GM03348 (cell line): ENCODE data around the gene WASHC3.
A peak's percentile ranks its signal among the peaks of the same experiment; 100 is the strongest.
"Not testable (repeated sequence)": the region's sequence is repeated elsewhere in the genome, so short reads cannot be mapped to it uniquely, and the experiment has no call there.

ENCODE experiments used
- DNase-seq: peaks from one replicate; pipeline ENCODE4 v3.0.0; 2012; ENCODE audit warnings: low spot score

Gene WASHC3, protein sequence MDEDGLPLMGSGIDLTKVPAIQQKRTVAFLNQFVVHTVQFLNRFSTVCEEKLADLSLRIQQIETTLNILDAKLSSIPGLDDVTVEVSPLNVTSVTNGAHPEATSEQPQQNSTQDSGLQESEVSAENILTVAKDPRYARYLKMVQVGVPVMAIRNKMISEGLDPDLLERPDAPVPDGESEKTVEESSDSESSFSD

DNA sequence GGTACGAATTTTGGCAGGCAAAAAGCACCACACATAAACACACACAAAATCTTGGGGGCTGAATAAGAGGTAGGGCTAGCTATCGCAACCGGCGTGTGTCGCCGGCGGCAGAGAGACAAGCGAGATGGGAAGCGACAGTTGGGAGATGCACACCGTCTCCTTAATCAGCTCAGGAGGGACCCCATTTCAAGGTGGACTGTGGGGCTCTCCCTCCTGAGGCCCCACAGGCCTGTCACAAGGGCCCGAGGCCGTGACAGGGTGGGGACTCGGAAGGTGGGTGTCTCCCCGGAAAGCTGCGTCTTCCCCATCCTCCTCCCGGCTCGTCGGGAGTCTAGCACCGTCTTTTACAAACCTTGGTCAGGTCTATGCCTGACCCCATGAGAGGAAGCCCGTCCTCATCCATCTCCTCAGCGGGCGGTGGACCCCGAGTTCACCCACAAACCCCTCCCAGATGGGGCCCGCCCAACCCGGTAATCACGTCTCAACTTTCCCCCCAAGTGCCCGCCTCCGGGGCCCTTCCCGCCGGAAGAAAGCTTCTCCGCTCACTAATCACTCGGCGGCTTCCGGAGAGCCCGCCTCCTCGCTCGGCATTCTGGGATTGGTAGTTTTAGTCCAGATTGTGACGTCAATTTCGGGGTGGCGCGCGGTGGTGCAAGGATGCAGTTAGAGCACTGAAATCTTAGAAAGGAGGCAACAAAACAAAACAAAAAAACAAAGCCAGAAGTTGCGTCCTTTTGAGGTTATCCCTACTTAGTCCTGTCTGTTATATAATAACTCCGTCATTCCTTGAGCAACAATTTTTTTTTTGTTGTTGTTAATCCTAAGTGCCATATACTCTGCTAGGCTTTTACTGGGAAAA is at the start of gene WASHC3:
WASHC3 (minus strand) TSS at position 432 of the 859 bp plus-strand sequence; CDS start at position 403, 29 bp downstream.
- DNase-seq, result peak; percentile 95

DNA sequence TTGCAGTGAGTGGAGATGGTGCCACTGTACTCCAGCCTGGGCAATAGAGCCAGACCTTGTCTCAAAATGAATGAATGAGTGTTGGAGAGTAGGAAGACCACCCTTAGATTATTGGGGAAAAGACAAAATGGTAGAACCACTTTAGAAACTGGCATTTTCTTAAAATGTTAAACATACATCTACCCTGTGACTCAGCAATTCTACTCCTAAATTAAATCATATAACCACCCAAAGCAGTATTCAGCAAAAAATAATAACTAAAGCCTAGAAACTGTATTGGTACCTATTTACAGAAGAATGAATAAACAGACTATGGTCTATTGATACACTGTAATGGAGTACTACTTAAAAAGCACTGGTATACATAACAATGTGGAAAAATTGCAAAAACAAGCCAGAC is 49.0 kb upstream of the WASHC3 start:
- no peak for DNase-seq

DNA sequence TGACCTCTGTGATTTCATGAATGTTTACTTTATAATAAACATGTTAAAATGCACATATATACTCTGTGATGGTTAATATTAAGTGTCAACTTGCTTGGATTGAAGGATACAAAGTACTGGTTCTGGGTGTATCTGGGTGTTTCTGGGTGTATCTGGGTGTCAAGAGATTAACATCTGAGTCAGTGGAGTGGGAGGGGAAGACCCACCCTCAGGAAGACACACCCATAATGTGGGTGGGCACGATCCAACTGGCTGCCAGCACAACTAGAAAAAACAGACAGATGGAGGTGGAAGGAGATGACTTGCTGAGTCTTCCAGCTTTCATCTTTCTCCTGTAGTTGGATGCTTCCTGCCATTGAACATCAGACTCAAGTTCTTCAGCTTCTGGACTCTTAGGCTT is 46.2 kb upstream of the WASHC3 start:
- DNase-seq, result no peak

DNA sequence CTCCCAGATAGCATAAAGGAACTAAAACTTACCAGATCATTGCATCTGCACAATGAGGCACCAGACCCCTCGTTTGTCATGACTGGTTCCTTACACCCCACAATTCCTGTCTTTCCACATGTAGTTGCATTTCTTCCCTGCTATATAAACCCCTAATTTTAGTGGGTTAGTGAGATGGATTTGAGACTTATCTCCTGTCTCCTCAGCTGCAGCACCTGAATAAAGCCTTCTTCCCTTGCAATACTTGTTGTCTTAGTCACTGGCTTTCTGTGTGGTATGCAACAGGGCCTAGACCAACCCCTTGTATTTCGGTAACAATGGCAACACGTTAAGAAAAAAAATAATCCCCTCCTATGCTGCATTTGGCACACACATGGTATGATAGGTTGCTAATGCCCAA is 45.1 kb upstream of the WASHC3 start:
- DNase-seq, result no peak

DNA sequence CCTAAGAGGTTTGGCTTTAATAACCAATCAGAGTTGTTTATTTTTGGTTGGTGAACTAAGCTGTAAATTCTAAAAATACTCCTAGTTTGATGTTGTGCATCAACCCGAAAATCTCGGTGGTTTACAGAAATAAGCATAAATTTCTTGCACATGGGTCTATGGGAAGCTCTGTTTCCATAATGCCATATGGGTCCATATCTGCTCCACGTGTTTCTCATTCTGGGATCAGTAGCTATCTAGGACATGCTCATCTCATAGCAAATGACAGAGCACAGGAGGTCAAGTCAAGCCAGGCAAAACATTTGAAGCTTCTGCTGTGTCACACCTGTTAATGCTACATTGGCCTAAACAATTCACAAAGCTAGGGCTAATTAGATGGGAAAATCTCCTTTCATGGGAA is 35.1 kb upstream of the WASHC3 start:
- DNase-seq, result no peak

DNA sequence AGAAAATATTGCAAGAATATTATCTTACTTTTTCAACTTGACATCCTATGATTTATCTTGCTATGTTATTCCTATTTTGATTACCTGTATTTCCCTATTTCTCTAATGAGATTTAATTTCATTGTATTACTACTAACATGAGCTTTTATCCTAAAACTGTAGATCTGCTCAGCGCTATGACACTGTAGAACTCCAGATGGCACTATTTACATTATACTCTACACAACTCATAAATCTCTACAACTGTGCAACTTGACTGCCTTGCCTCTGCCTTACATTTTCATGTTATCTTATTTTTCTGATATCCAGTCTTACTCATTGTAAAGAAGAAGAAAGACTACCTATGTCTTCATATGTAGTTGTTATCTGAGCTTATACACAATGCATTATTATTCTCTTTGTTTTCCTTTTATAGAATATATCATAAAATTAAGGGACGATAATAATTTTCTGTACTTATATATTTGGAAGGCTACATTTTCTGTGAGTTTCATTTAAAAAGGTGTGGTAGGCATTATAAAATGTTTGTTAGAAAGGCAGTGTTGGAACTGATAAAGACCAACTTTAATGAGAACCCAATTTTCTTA is 34.0 kb upstream of the WASHC3 start:
- DNase-seq, result peak; percentile 26

DNA sequence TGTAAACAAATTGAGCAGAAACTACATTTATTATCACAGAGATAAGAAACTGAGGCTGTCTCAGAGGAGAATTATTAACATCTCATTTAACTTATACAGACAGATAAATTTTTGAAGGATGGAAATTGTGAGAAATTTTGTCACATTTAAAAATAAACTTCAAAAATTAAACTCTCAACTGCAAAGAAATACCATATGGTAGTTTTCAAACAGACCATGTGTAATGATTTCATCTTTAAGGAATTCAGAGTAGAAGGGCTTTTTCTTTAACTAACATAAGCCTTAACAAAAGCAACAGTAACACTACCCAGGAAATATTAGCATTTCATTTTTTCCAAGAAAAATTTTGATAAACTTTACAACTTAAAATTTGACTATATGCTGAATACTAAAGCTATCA is 31.5 kb upstream of the WASHC3 start:
- DNase-seq, result peak; percentile 40

DNA sequence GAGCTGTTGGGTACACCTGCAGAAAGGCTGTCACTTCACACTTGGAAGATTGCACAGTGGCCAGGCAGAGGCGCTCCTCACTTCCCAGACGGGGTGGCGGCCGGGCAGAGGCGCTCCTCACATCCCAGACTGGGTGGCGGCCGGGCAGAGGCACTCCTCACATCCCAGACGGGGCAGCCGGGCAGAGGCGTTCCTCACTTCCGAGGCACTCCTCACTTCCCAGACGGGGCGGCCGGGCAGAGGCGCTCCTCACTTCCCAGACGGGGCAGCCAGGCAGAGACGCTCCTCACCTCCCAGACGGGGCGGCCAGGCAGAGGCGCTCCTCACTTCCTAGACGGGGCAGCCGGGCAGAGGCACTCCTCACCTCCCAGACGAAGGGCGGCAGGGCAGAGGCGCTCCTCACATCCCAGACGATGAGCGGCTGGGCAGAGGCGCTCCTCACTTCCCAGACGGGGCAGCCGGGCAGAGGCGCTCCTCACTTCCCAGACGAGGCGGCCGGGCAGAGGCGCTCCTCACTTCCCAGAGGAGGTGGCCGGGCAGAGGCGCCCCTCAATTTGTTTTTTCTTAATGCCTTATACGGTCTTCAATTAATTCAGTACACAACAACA is 27.5 kb upstream of the WASHC3 start:
- DNase-seq, result not testable (repeated sequence)

DNA sequence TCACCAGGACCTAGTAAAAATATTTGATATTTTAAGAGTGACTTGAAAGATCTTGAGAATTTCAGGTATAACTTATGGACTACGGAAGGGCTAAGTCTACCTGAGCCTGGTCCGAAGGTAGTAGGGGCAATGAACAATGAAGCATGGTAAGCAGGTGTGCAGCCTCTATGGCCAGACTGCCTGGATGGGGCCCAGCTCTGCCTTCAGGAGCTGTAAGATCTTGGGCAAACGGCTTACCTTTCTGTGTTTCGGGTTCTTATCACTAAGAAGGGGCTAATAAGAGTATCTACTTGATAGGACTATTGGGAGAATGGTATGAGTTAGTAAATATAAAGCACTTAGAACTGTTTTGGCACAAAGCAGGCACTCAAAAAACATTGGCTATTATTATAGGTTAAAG is 19.1 kb upstream of the WASHC3 start:
- no peak for DNase-seq

DNA sequence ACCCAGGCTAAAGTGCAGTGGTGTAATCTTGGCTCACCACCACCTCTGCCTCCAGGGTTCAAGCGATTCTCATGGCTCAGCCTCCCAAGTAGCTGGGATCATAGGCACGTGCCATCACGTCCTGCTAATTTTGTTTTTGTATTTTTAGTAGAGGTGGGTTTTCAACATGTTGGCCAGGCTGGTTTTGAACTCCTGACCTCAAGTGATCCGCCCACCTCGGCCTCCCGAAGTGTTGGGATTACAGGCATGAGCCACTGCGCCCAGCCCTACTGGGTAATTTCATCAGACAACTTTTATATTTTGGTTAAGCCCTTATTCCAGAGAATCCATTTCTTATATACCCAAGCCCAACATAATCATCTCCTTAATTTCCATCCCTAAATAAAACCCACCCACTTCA is 10.3 kb upstream of the WASHC3 start:
- DNase-seq, result not testable (repeated sequence)

DNA sequence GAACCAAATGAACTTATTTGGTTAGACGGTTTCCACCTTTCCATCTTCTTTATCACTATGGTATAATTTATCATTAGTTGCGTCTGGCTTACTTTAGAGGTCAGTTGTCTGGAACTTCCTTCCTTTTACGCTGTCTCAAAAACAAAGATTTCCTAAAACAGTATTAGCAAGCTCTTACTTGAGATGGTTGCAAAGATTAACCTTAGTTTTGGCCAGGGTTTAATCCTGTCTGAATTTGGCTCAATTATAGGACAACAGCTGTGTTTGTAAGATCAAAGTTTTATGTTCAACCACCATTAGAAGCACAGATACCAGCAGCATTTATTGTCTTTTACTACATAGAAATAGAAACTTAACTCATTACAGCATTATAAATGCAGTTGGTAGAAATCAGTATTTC is 7.9 kb upstream of the WASHC3 start:
- DNase-seq, result no peak

DNA sequence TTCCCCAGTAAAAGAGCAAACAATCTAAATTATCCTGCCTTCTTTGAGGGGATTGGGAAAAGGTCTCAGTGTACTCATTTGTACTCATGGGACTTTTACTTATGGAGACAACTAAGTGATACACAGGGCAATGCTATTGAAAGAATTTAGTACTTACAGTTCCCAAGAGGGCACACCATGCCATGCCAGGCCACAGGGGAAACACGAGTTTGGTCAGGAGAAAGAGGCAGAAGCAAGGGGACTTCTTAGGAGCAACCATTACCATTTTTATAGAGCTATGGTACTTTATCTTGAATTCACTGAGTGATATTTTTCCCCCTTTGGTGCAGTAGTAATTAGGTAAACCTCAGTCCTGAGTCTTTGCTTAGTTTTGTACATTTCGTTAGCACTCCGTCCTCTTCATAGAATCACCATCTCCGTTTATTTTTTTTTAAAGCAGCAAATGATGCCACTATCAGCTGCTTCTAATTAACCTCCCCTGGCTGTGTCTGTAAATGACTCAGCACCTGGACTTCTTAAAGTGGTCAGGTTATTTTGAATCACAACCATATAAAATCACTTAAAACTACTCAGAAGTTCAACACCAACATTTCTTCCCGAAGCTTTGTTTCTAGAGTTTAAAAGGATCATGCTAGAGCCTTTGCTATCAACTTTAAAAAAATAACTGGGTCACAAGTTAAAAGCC is 5.9 kb upstream of the WASHC3 start:
- peak; percentile 32 for DNase-seq

DNA sequence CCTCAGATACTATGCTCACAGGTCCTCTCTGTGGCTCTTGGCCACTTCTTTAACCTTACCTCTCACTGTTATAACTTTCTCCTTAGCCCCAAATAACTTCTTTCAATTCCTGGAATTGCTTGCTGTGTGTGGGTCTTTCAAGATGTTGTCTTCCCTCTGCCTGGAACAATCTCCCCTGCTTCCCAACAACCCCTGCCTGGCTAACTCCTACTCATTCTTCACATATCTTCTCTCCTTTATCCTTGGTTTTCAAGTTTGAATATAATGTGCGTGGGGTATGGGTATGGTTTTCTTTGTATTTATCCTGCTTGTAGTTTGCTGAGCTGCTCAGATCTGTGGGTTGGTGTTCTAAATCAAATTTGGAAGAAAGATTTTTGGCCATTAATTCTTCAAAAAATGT is 2.7 kb upstream of the WASHC3 start:
- no peak for DNase-seq

DNA sequence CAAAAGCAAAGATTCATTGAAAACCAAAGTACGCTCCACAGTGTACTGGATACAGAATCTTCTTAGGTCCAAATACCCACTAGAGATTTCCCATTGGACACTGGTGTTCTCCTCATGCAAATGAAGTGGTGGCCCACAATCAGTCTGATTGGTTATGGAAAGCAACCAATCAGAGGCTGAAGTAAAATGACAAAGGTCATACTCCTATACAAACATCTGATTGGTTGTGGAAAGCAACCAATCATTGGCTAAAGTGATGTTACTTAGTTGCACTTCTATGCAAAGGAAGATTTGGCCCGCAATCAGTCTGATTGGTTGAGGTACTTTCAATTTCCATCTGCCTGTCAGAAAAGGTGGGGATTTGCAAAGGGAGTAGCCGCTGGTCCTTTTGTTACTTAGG is 1.3 kb upstream of the WASHC3 start:
- no peak for DNase-seq

DNA sequence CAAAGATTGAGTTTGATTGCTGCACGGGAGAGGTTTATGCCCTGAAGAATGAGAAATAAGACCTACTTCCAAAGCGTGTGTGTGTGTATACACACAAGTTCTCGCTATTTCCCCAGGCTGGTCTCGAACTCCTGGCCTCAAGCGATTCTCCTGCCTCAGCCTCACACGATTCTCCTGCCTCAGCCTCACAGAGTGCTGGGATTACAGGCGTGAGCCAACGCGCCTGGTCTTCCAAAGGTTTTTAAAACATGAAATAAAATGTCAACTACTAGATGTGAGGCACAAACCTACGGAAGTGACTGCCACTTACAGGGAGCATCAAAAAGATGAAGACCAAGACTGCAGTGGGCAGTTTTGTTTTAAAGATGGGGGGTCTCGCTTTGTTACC is 622 bp upstream of the WASHC3 start:
- DNase-seq, result no peak

DNA sequence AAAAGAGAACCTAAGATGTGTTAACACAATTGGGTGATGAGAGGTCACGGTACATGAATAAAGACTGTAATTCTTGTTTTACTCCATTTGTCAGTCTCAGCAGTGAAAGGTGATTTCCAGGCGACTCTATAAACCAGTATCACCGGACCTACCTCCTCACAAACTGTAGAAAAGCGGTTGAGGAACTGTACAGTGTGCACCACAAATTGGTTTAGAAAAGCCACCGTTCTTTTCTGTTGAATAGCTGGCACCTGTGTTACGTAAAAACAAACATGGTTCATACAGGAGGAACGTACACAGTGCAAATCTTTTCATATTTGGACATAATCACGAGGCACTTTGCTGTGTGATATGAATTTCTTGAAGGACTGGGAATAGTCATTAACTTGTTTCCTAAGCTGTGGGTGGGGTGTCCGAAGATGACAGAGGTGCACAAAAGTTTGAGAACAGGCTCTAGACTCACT is 663 bp downstream of the WASHC3 start:
- DNase-seq, result peak; percentile 19

DNA sequence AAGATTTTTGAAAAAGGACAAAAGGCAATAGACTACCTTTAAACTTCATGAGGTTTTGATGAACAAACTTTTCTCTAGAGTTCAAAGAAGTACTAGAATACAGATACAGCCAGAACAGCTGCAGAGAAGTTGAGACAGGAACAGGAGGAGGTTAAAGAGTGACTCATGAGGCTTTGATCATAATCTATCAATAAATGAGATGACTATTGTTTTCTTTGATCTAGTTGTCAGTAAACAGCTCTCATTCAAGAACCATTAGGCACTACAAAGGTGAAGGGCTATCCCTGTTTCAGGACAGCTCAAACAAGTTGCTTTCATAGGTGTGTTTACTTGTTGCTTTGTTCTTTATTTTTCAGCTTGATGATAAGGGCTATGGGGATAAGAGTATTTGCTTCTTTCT is 2.4 kb downstream of the WASHC3 start:
- no peak for DNase-seq

DNA sequence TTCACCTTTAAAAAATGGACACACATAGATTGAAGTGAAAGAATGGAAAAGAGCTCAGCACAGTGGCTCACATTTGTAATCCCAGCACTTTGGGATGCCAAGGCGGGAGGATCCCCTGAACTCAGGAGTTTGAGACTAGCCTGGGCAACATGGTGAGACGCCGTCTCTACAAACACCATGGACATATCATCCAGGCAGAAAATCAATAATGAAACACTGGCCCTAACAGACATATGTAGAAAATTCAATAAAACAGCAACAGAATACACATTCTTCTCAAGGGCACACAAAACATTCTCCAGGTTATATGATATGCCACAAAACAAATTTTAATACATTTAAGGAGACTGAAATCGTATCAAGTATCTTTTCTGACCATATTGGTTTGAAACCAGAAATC is 7.4 kb downstream of the WASHC3 start:
- no peak for DNase-seq

DNA sequence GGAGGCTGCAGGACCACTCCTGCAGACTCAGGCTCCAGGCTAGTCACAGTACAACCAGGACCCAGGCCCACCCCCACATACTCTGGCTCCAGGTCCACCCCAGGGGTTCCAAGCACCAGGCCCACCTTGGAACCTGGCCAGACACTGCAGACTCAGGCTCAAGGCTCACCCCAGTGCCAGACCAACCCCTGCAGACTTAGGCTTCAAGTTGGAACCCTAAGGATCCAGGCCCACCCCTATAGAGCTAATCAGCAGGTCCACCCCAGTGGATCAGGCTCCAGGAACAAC is 8.8 kb downstream of the WASHC3 start:
- no peak for DNase-seq

DNA sequence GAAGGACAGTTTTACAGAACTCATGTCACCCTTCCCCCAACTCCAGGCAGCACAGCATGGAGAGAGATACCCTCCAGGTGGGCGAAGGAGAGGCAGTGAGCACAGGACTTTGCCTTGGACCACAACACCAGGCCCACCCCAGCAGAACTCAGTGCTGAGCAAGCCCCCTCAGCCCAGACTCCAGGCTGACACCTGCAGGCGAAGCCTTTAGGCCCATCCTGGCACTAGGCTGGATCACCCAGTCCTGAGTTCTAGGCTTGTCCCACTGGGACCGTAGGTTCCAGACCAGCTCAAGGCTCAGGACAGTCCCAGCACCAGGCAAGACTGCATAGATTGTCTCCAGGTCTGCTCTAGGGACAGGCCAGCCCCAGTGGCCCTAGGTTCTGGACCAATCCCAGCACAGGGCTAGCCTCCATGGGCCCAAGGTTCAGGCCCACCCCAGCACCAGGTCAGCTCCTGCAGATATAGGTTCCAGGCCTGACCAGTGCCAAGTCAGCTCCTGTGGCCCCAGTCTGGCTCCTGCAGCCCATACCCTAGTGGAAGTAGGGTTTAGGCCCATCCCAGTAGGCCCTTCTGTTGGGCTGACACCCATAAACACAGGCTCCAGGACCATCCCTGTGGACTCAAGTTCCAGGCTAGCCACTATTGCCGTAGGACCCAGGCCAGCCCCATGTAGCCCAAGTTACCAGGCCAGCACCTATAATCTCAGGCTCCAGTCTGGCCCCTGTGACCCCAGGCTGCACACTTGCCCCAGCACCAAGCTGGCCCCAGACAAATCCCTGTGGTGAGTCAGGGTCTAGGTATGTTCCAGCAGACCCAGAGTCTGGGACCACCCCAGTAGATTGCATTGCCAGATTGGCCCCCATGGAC is 9.4 kb downstream of the WASHC3 start:
- no peak for DNase-seq

DNA sequence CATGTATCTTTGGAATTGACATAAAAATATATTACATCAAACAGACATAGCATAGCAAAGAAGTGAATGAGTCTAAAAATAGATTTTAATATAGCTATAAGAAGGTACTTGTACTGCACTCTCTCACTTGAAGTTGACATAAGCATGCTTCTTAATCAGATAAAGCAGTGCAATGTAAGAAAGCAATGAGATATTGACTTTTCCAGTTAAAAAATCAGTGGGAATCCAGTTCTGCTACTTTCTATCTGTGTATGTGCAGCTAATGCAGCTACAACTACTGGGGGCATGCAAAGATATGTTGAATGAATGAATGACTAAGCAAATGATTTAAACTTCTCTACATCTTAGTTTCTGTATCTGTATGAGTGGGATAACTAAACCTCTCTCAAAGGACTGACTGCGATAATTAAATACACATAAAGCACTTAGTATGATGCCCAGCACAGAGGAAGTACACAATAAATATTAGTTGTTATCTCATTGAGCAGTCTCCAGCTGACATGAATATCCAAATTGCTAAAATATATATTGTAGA is 10.3 kb downstream of the WASHC3 start:
- no peak for DNase-seq
